Fibroblast of the conjunctiva (primary cell): ENCODE results near the gene PCDHA1.

Source experiments
- DNase-seq: peaks from one replicate; pipeline ENCODE4 v3.0.0-alpha.2; 2010; ENCODE audit warnings: low read depth

PCDHA1 gene

DNA sequence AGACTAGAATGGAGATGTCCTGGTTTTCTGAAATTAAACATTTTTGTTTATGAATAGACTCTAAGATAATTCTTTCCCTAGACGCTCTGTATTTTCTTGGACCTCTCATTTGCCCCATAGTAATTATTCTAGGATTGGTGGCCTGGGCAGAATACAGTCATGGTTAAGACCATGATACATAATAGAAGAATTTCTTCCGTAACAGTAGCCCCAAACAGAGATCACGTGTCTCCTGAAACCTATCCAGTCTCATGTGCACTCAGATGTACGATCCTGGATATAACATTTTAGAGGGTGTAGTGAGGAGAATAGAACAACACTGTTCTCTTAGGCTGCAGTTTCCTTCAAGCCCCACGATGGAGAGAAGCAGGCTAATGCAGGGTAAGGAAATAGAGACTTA, 202.7 kb downstream of the PCDHA1 start:
- DNase-seq, result no peak

DNA sequence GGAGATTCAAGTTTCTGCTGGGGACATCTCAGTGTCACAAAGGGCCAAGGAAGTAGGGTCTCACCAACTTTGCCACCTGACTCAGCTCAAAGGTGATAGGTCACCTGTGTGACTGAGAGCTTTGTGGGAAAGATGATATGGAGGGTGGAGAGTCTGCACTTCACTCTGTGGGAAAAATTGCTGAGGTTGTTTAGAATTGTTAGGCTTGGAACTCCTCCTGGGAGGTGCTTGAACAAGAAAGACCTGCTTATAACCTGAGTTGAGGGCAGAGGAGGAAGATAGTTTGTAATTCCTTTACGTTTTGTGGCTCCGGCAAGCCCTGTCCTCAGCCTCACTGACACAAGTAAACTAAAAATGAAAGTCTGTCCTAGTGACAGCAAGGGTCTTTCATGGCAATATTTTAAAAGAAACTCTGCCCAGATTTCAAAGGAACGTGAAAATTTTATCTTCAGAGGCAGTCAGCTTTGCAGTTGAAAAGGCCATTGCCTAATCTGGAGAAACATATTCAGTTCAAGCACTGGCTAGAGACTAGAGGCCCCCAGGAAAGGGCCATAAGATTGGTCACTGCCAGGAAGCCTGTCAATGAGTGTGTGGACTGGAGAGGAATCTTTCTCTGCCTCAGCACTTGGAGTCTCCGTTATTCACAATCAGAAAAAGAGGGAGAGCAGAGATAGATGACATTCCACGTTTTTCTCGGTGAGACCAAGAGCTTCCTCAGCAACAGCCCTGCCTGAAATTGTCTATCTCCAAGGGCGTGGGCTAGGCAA, 203.5 kb downstream of the PCDHA1 start:
- no peak for DNase-seq

DNA sequence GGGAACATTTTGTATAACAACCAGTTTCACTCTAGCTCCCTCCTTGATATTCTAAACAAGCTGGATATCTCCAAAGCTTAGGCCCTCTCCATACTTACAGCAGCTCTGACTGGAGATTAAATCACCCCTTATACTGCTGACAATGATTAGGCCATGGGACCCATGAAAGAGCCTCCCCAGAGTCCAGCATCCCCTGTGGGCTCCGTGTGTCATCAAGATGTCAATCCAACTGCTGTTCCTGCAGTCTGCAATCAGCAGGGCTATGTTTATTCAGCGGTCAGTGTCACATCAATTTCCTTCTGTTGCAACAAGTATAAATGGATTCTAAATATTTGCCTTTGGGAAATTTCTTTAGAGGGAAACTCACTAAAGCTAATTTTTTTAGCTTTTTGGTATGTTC, 206.9 kb downstream of the PCDHA1 start:
- no peak for DNase-seq

DNA sequence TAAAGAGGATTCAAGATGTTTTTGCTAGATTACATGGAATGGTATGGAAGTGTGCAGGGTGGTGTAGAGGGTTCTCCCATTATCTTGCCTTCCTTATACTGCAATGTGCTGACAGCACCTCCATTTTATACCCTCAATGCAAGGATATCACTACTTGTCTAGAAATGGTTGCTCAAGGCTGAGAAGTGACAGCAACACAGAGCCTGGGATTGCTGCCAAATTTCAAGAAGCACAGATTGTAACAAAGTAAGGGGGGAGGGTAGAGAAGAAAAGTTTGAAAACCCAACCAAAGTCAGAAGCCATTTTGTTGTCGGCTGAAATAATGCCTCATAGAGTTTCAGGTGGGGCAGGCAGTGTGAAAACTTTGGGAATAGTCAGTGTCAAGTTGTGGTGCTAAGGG, 210.1 kb downstream of the PCDHA1 start:
- DNase-seq, result no peak

DNA sequence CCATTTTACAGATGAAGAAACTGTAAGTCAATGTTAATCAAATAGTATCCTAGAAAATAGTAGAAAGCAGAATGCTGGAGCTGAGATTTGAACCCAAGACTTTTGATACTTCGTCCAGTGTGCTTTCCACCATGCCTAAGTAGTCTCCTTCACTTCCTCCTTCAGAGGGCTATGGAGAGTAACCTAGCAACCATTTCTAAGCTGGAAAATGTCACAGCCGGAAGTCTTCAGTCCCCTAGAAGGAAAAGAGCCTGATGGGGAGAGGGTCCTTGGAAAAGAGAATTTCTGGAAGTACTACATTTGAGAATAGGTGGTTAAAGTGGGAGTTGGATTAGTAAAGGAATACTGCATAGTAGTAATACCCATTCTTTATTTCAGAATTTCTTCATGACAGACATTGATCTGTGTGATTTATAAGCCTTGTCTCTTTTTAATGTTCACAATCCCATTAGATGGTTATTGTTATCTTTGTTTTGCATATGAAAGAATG, 213.0 kb downstream of the PCDHA1 start:
- DNase-seq, result no peak

DNA sequence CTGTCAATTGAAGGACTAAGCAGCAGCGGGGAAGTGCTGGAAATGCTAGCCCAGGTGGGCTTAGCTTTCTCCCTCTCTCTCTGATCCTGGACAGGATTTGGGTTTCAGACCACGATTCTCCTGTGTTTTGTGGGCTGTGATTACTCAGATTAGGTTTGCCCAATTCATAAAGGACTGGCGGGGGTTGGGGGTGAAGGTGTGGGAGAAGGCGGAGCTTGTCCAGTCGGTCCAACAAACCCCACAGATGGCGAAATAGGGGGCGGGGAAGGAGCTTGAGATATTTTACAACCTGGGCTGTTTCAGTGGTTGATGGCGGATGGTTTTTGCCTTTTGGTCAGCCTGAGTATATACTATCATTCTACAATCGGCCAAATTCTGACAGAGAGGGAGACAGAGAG, 215.5 kb downstream of the PCDHA1 start:
- no peak for DNase-seq

GRCh38 chr5:141001844-141002604, 216.1 kb downstream of the PCDHA1 start:
- DNase-seq, result no peak

DNA sequence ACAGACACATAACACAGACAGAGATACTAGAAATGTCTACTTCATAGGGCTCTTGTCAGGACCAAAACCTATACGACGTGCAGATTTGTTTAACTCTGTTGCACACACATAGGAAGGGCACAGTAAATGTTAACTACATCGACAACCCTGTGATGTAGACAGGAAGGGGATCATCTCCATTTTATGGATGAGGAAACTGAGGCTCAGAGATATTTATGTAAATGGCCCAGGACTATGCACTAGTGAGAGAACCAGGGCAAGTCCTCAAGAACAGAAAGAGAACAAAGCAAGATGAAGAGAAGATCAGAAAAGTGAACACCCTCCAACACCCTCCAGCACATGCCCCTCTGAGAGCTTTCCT, 216.6 kb downstream of the PCDHA1 start:
- no peak for DNase-seq

DNA sequence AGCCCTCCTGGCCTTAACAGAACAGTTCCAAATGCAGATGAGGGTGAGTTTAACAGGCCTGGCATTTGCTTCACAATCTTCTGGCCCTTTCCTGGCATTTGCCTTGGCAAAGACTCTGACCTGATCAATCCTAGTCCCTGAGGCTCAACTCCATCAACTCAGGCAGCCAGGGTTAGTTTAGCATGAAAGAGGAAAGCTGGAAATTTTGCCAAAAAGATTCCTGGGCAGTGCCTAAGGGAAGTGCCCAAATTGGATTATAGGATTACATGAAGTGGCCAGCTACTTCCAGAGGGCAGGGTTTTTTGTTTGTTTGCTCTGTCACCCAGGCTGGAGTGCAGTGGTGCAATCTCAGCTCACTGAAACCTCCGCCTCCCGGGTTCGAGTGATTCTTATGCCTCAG, 217.1 kb downstream of the PCDHA1 start:
- no peak for DNase-seq

DNA sequence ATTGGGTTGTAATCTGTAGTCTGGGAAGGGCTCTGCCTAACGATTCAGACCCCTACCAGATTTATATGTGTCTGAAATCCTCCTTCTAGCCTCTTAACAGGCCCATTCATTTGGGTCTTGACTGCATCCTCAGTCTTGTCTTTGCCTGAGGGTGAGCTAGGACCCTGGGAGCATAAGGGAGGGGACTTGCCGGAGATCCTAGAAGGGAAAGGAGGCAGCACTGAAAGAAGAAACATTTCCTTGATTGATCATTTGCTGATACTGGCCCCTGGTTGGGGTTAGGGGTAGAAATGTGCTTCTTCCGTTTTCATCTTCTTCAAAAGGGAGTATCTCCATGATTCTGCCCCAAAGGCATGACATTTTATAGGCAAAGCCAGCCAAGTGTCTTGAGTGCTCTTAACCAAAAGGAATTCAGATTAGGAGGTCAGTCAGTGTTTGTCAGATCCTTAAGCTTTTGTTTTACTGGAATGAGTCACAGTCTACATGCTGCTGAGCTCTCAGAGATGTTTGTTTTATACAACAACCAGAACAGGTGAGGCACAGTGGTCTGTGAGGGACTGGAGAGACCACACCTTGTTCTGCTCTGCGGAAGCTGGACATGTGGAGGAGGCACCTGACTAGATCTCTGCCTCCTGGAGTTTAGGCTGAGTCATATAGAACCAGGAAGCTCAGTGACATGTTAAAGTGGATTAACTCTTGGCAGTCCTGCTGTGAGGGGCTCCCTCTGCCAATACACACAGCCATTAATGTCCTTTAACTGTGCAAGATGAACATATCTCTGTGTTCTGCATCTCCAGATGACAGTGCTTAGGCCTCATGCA, 218.1 kb downstream of the PCDHA1 start:
- no peak for DNase-seq

- DNase-seq, result no peak
These were observed 221.9 kb downstream of the PCDHA1 start for GRCh38 chr5:141007791-141008190.

- DNase-seq, result no peak
These were observed 224.3 kb downstream of the PCDHA1 start for GRCh38 chr5:141010047-141010793.

GRCh38 chr5:141017943-141018342, 232.0 kb downstream of the PCDHA1 start:
- DNase-seq, result no peak

GRCh38 chr5:141022384-141022783, 236.4 kb downstream of the PCDHA1 start:
- DNase-seq, result no peak

GRCh38 chr5:141031006-141031405, 245.1 kb downstream of the PCDHA1 start:
- no peak for DNase-seq

- no peak for DNase-seq
These were observed 246.7 kb downstream of the PCDHA1 start for GRCh38 chr5:141032626-141033025.

- DNase-seq, result no peak
These were observed 253.1 kb downstream of the PCDHA1 start for GRCh38 chr5:141039061-141039460.

- DNase-seq, result no peak
These were observed 253.6 kb downstream of the PCDHA1 start for GRCh38 chr5:141039517-141039916.

- DNase-seq, result no peak
These were observed 254.3 kb downstream of the PCDHA1 start for GRCh38 chr5:141040093-141040770.

- peak; percentile 33 for DNase-seq
These were observed 255.0 kb downstream of the PCDHA1 start for GRCh38 chr5:141040771-141041426.

- DNase-seq, result no peak
These were observed 255.5 kb downstream of the PCDHA1 start for GRCh38 chr5:141041427-141041785.
